ENCODE data around the gene IL37. TPM values are rescaled to one million over a fixed set of nuclear protein-coding genes. Genes with fewer than 3 reads are reported as not detected.

The IL37 gene
- total RNA-seq, 1 experiment from 2014 or later = not detected

- DNase-seq (ENCODE audit: low spot score) = no peak
These were observed 49.4 kb downstream of the IL37 start for GRCh38 chr2:112960230-112960825.

DNA sequence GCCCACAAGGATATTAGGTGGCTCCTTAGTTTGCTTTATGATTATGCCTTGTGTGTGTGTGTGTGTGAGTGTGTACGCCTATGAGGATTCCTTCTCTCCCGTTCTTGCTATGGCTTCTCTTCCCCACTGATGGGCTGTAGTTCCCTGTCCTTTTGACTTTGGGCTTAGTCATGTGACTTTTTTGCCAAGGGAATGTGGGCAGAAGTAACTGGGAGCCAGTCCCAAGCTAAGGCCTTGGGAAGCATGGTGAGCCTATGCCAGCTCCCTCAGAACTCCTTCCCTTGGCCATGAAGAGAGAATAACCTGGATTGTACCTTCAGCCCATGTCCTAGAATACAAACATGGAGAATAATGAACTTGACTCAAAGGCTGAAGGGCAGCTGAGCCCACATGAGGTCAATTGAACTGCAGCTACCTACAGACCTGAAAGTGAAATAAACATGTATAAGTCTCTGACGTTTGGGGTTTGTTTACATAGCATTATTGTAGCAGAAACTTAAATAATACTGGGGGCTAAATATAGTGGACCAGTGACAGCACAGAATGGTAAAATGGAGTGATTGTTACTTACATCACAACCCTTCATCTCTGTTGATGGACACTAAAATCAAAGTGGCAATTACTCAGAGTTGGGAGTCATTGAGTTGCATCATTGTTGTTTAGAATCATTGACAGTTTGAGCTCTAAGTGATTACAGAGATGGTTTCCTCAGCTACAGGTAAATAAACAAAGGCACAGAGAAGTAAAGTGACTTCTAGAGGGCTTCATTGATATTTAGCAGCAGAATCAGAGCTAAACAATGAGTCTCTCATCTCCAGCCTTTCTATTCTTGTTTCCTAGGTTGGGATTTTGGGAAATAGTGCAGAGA is 51.6 kb downstream of the IL37 start:
- no peak for DNase-seq (ENCODE audit: low spot score)

DNA sequence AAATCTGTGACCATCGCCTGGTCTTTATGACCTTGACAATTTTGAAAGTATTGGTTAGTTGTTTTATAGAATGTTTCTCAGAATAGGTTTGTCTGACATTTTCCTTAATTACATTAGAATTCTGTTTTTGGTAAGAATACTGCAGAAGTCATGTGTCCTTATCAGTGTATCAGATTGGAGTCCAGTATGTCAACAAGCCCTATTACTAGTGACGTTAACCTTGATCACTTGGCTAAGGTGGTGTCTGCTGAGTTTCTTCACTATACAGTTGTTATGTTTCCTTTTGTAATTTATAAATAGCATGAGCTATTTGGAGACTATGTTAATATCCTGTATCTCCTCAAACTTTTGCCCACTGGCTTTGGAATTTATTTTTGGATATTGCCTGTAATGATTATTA is 56.1 kb downstream of the IL37 start:
- DNase-seq (ENCODE audit: low spot score) = no peak

Other genes with a start within 250 kb of the IL37 start
- gene NT5DC4, start 190.1 kb upstream of the IL37 start, total RNA-seq (2014; rRNA removed; shearing (Covaris generic)) = 0.26 TPM in 1 of 2 replicates, not detected in the other
- gene CKAP2L, start 146.6 kb upstream of the IL37 start, total RNA-seq (2014; rRNA removed; shearing (Covaris generic)) = 18.0 and 21.0 TPM in 2 replicates
- 0.05 TPM in 1 of 2 replicates, not detected in the other for gene IL1A, start 126.7 kb upstream of the IL37 start, total RNA-seq (2014; rRNA removed; shearing (Covaris generic))
- 0.19 TPM in 1 of 2 replicates, not detected in the other for gene IL1B, start 74.4 kb upstream of the IL37 start, total RNA-seq (2014; rRNA removed; shearing (Covaris generic))
- not detected in 2 replicates for gene IL36G, start 66.8 kb downstream of the IL37 start, total RNA-seq (2014; rRNA removed; shearing (Covaris generic))
- gene IL36A, start 94.3 kb downstream of the IL37 start, total RNA-seq (2014; rRNA removed; shearing (Covaris generic)) = not detected in 2 replicates
- 0.19 TPM in 1 of 2 replicates, not detected in the other for gene IL36B, start 141.7 kb downstream of the IL37 start, total RNA-seq (2014; rRNA removed; shearing (Covaris generic))
- not detected in 2 replicates for gene IL36RN, start 148.0 kb downstream of the IL37 start, total RNA-seq (2014; rRNA removed; shearing (Covaris generic))
- not detected in 2 replicates for gene IL1F10, start 156.8 kb downstream of the IL37 start, total RNA-seq (2014; rRNA removed; shearing (Covaris generic))
- gene IL1RN, start 216.4 kb downstream of the IL37 start, total RNA-seq (2014; rRNA removed; shearing (Covaris generic)) = 0.41 TPM in 1 of 2 replicates, not detected in the other